ENCODE measurements around the gene PDE6A. TPM values are rescaled to one million over a fixed set of nuclear protein-coding genes. Genes with fewer than 3 reads are reported as not detected.

The PDE6A gene
- total and polyA plus RNA-seq, 7 experiments from 2014 or later: 0.11 TPM; not detected in 6

GRCh38 chr5:149871471-149871870, 73.1 kb downstream of the PDE6A start:
- ATAC-seq (no peak), DNase-seq (no peak)
- intact Hi-C loops (cut with micrococcal nuclease): no loop called here
- Histone ChIP-seq H3K27me3 (ENCODE audit: control insufficient read depth in 2 of 2, insufficient read depth in 2 of 2, low read length in 2 of 2) (no peaks in the 10 kb centered on the region), H3K27ac (ENCODE audit: low read depth, low read length) (no peak overlapping the region), H3K9me3 (ENCODE audit: control insufficient read depth in 2 of 3, low read length in 3 of 3) (no peaks in the 10 kb centered on the region), H3K4me1 (ENCODE audit: control insufficient read depth in 2 of 2, insufficient read depth in 2 of 2, low read length in 2 of 2) (no peaks in the 10 kb centered on the region), H3K4me3 (ENCODE audit: low read length) (no peak overlapping the region), H3K36me3 (ENCODE audit: control insufficient read depth in 2 of 3, insufficient read depth in 3 of 3, low read length in 3 of 3) (no peaks in the 10 kb centered on the region)
- POLR2A ChIA-PET: no interaction called here
- no peak overlapping the region for H3K27ac Mint-ChIP-seq
- H3K27me3 Mint-ChIP-seq: peaks cover 0 to 2% (median 0%) of the 10 kb centered on the region in 5 donors
- H3K36me3 Mint-ChIP-seq: no peaks in the 10 kb centered on the region
- no peaks in the 10 kb centered on the region for H3K9me3 Mint-ChIP-seq
- H3K4me1 Mint-ChIP-seq: no peaks in the 10 kb centered on the region
- CTCF ChIA-PET: no interaction called here
- H3K4me3 Mint-ChIP-seq: no peak overlapping the region

- no peak for DNase-seq
- no peaks in the 10 kb centered on the region for H3K36me3 Mint-ChIP-seq
- H3K4me1 Mint-ChIP-seq: no peaks in the 10 kb centered on the region
- H3K9me3 Mint-ChIP-seq: no peaks in the 10 kb centered on the region
- ChIA-PET POLR2A (no interaction called here), CTCF (no interaction called here)
- H3K27ac ChIP-seq (ENCODE audit: low read depth, low read length): no peak overlapping the region
- H3K4me3 Mint-ChIP-seq: no peak overlapping the region
- no peak overlapping the region for H3K4me3 ChIP-seq (ENCODE audit: low read length)
- no peaks in the 10 kb centered on the region for H3K27me3 Mint-ChIP-seq
- no peak for ATAC-seq
- H3K9me3 ChIP-seq (ENCODE audit: control insufficient read depth in 2 of 3, low read length in 3 of 3): no peaks in the 10 kb centered on the region
- no peak overlapping the region for H3K27ac Mint-ChIP-seq
- intact Hi-C loops (cut with micrococcal nuclease): no loop called here
- no peaks in the 10 kb centered on the region for H3K4me1 ChIP-seq (ENCODE audit: control insufficient read depth in 2 of 2, insufficient read depth in 2 of 2, low read length in 2 of 2)
- H3K36me3 ChIP-seq (ENCODE audit: control insufficient read depth in 2 of 3, insufficient read depth in 3 of 3, low read length in 3 of 3): no peaks in the 10 kb centered on the region
- H3K27me3 ChIP-seq (ENCODE audit: control insufficient read depth in 2 of 2, insufficient read depth in 2 of 2, low read length in 2 of 2): no peaks in the 10 kb centered on the region
Observed at GRCh38 chr5:149870697-149871096, 73.9 kb downstream of the PDE6A start.

DNA sequence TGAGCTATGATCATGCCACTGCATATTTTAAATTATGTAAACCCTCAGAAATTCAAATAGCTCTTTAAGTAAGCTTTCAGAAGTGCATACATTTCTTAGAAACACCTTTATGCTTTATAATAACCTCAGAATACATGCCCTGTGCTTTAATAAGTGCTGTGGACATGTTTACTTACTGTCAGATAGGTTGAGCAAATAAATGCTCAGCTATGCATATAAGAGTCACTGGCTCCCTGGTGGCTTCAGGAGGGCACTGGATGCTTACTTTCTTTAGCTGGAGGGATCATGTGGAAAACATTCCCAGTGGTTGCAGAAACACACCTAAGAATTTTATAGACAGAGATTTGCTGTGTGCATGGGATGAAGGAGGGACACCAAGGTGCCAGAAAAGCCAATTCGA, 74.4 kb downstream of the PDE6A start:
- CTCF ChIA-PET: no interaction called here

GRCh38 chr5:149869411-149869821, 75.2 kb downstream of the PDE6A start:
- no peaks in the 10 kb centered on the region for H3K9me3 Mint-ChIP-seq
- no peaks in the 10 kb centered on the region for H3K36me3 Mint-ChIP-seq
- intact Hi-C loops (cut with micrococcal nuclease): no loop called here
- H3K4me1 Mint-ChIP-seq: no peaks in the 10 kb centered on the region
- no peak overlapping the region for H3K27ac Mint-ChIP-seq
- no peak overlapping the region for H3K4me3 Mint-ChIP-seq
- H3K9me3 ChIP-seq (ENCODE audit: control insufficient read depth in 2 of 3, low read length in 3 of 3): no peaks in the 10 kb centered on the region
- H3K4me3 ChIP-seq (ENCODE audit: low read length): no peak overlapping the region
- ChIA-PET CTCF (no interaction called here), POLR2A (no interaction called here)
- no peaks in the 10 kb centered on the region for H3K27me3 Mint-ChIP-seq
- H3K27me3 ChIP-seq (ENCODE audit: control insufficient read depth in 2 of 2, insufficient read depth in 2 of 2, low read length in 2 of 2): no peaks in the 10 kb centered on the region
- H3K27ac ChIP-seq (ENCODE audit: low read depth, low read length): no peak overlapping the region
- ATAC-seq (no peak), DNase-seq (no peak)
- H3K4me1 ChIP-seq (ENCODE audit: control insufficient read depth in 2 of 2, insufficient read depth in 2 of 2, low read length in 2 of 2): no peaks in the 10 kb centered on the region
- H3K36me3 ChIP-seq (ENCODE audit: control insufficient read depth in 2 of 3, insufficient read depth in 3 of 3, low read length in 3 of 3): no peaks in the 10 kb centered on the region

More for the DNA sequence above, 74.4 kb downstream of the PDE6A start:
- Mint-ChIP-seq H3K27ac (no peak overlapping the region), H3K9me3 (no peaks in the 10 kb centered on the region), H3K4me3 (no peak overlapping the region), H3K27me3 (no peaks in the 10 kb centered on the region), H3K4me1 (no peaks in the 10 kb centered on the region), H3K36me3 (no peaks in the 10 kb centered on the region)
- POLR2A ChIA-PET: no interaction called here
- Histone ChIP-seq H3K9me3 (ENCODE audit: control insufficient read depth in 2 of 3, low read length in 3 of 3) (no peaks in the 10 kb centered on the region), H3K27ac (ENCODE audit: low read depth, low read length) (no peak overlapping the region), H3K36me3 (ENCODE audit: control insufficient read depth in 2 of 3, insufficient read depth in 3 of 3, low read length in 3 of 3) (no peaks in the 10 kb centered on the region), H3K4me3 (ENCODE audit: low read length) (no peak overlapping the region), H3K4me1 (ENCODE audit: control insufficient read depth in 2 of 2, insufficient read depth in 2 of 2, low read length in 2 of 2) (no peaks in the 10 kb centered on the region), H3K27me3 (ENCODE audit: control insufficient read depth in 2 of 2, insufficient read depth in 2 of 2, low read length in 2 of 2) (no peaks in the 10 kb centered on the region)
- no peak for ATAC-seq
- intact Hi-C loops (cut with micrococcal nuclease): no loop called here
- DNase-seq: no peak

DNA sequence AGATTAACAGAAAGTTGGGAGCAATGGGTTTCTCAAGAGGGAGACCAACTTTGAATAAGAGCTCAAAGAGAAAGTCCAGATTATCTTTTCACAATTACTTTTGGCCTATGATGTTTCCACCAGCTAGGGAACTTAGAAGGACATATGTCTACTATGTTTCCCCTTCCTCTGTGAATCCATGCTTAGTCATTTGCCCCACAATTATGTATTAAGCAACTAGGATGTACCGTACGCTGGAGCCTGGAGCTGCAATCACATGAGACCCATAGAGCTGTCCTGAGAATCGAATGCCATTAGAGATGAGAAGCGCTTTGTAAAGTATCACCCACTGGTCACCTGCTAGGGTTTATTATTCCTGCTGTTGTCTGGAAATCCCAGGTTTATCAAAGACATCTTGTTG, 78.8 kb downstream of the PDE6A start:
- no peak for ATAC-seq
- Histone ChIP-seq H3K4me3 (ENCODE audit: low read length) (no peak overlapping the region), H3K36me3 (ENCODE audit: control insufficient read depth in 2 of 3, insufficient read depth in 3 of 3, low read length in 3 of 3) (no peaks in the 10 kb centered on the region), H3K4me1 (ENCODE audit: control insufficient read depth in 2 of 2, insufficient read depth in 2 of 2, low read length in 2 of 2) (peaks cover 0 to 13% of the 10 kb centered on the region in 2 donors), H3K9me3 (ENCODE audit: control insufficient read depth in 2 of 3, low read length in 3 of 3) (no peaks in the 10 kb centered on the region), H3K27ac (ENCODE audit: low read depth, low read length) (no peak overlapping the region), H3K27me3 (ENCODE audit: control insufficient read depth in 2 of 2, insufficient read depth in 2 of 2, low read length in 2 of 2) (no peaks in the 10 kb centered on the region)
- Mint-ChIP-seq H3K4me1 (peaks cover 0 to 8% (median 4%) of the 10 kb centered on the region in 7 donors), H3K36me3 (peaks cover 0 to 3% (median 0%) of the 10 kb centered on the region in 5 donors), H3K9me3 (no peaks in the 10 kb centered on the region), H3K4me3 (no peak overlapping the region), H3K27me3 (no peaks in the 10 kb centered on the region), H3K27ac (no peak overlapping the region)
- no peak for DNase-seq
- ChIA-PET POLR2A (no interaction called here), CTCF (no interaction called here)
- intact Hi-C loops (cut with micrococcal nuclease): no loop called here

DNA sequence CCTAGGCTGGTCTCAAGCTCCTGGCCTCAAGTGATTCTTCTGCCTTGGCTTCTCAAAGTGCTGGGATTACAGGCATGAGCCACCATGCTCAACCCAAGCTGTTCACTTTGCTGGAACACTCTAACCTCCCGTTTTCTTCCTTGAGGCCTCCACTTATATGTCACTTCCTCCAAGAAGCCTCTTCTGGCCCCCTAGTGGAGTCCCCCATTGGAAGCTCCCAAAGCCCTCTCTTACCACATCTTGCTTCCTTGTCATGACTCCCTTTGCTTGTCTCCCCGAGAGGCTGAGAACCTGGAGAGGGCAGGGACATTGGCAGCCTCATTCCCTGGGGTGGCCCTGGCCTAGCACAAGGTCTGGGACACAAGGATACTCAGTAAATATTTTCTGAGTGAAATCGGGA, 80.8 kb downstream of the PDE6A start:
- Mint-ChIP-seq H3K36me3 (peaks cover 0 to 3% (median 0%) of the 10 kb centered on the region in 5 donors), H3K4me3 (no peak overlapping the region), H3K27ac (no peak overlapping the region), H3K4me1 (peaks cover 0 to 10% (median 6%) of the 10 kb centered on the region in 7 donors), H3K9me3 (no peaks in the 10 kb centered on the region), H3K27me3 (no peaks in the 10 kb centered on the region)
- Histone ChIP-seq H3K27ac (ENCODE audit: low read depth, low read length) (no peak overlapping the region), H3K4me1 (ENCODE audit: control insufficient read depth in 2 of 2, insufficient read depth in 2 of 2, low read length in 2 of 2) (peaks cover 0 to 15% of the 10 kb centered on the region in 2 donors), H3K9me3 (ENCODE audit: control insufficient read depth in 2 of 3, low read length in 3 of 3) (no peaks in the 10 kb centered on the region), H3K4me3 (ENCODE audit: low read length) (no peak overlapping the region), H3K36me3 (ENCODE audit: control insufficient read depth in 2 of 3, insufficient read depth in 3 of 3, low read length in 3 of 3) (no peaks in the 10 kb centered on the region), H3K27me3 (ENCODE audit: control insufficient read depth in 2 of 2, insufficient read depth in 2 of 2, low read length in 2 of 2) (no peaks in the 10 kb centered on the region)
- intact Hi-C loops (cut with micrococcal nuclease): no loop called here
- ChIA-PET POLR2A (no interaction called here), CTCF (no interaction called here)
- DNase-seq (no peak), ATAC-seq (no peak)

DNA sequence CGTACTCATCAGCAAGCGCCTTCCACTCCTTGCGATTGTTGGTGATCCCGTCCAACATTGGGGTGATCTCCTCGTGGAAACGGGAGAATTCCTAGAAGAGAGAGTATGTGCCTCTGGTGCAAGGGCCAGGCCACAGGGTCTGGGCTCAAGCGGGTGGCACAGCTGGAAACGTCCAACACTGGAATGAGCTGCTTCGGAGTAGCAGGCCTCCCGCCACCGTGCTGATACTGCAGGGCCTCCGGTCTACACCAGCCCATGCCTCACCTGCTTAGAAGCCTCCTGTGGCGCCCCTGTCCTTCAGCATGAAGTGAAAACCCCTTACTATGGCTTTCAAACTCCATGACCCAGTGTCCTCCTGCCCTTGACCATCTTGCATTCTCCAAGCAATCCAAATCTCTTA, 81.4 kb downstream of the PDE6A start:
- Mint-ChIP-seq H3K4me3 (no peak overlapping the region), H3K4me1 (peaks cover 0 to 10% (median 6%) of the 10 kb centered on the region in 7 donors), H3K36me3 (peaks cover 0 to 3% (median 0%) of the 10 kb centered on the region in 5 donors), H3K9me3 (no peaks in the 10 kb centered on the region), H3K27ac (no peak overlapping the region), H3K27me3 (no peaks in the 10 kb centered on the region)
- DNase-seq (no peak), ATAC-seq (no peak)
- Histone ChIP-seq H3K36me3 (ENCODE audit: control insufficient read depth in 2 of 3, insufficient read depth in 3 of 3, low read length in 3 of 3) (no peaks in the 10 kb centered on the region), H3K27ac (ENCODE audit: low read depth, low read length) (no peak overlapping the region), H3K4me3 (ENCODE audit: low read length) (no peak overlapping the region), H3K4me1 (ENCODE audit: control insufficient read depth in 2 of 2, insufficient read depth in 2 of 2, low read length in 2 of 2) (peaks cover 0 to 15% of the 10 kb centered on the region in 2 donors), H3K27me3 (ENCODE audit: control insufficient read depth in 2 of 2, insufficient read depth in 2 of 2, low read length in 2 of 2) (no peaks in the 10 kb centered on the region), H3K9me3 (ENCODE audit: control insufficient read depth in 2 of 3, low read length in 3 of 3) (no peaks in the 10 kb centered on the region)
- intact Hi-C loops (cut with micrococcal nuclease): no loop called here
- POLR2A ChIA-PET: no interaction called here
- CTCF ChIA-PET: no interaction called here
